Measurements from ENCODE around the gene MICU2. TPM values are rescaled to one million over a fixed set of nuclear protein-coding genes. Genes with fewer than 3 reads are reported as not detected.

The MICU2 gene
- total and polyA plus RNA-seq, 2 experiments from 2014 or later, result 51.0 to 122 TPM

GRCh38 chr13:21611385-21611784 lies 7.4 kb upstream of the MICU2 start (continued):
- TF ChIP-seq REST (IDR thresholded peaks at IDR 0.05; ENCODE audit: unreplicated experiment), result no peak
- no peak for TF ChIP-seq NANOG (IDR thresholded peaks at IDR 0.05; ENCODE audit: borderline replicate concordance)
- TF ChIP-seq JUNB (IDR thresholded peaks at IDR 0.05; ENCODE audit: unreplicated experiment), result no peak
- TF ChIP-seq ZNF331 (CRISPR knock-in tag; IDR thresholded peaks at IDR 0.05; ENCODE audit: low read depth), result no peak
- TF ChIP-seq ZNF114 (CRISPR knock-in tag; IDR thresholded peaks at IDR 0.05), result no peak
- no peak for TF ChIP-seq EZH2phosphoT487 (IDR thresholded peaks at IDR 0.05; ENCODE audit: unreplicated experiment)
- TF ChIP-seq POLR2AphosphoS5 (IDR thresholded peaks at IDR 0.05; ENCODE audit: low read depth), result no peak
- no peak for TF ChIP-seq CTCF (conservative IDR thresholded peaks at IDR 0.05; ENCODE audit: low read depth in 2 of 2)
- TF ChIP-seq CREB1 (CRISPR knock-in tag; IDR thresholded peaks at IDR 0.05; ENCODE audit: low read depth), result no peak
- no peak for TF ChIP-seq ETS1 (IDR thresholded peaks at IDR 0.05)
- TF ChIP-seq EZH2 (IDR thresholded peaks at IDR 0.05; ENCODE audit: low read depth, unreplicated experiment), result no peak

GRCh38 chr13:21610687-21611086 lies 6.7 kb upstream of the MICU2 start:
- no peaks in the 10 kb centered on the region for H3F3A ChIP-seq (replicated peaks; ENCODE audit: low read depth)
- no peak overlapping the region for H3K4me3 Mint-ChIP-seq
- H3K9me3 Mint-ChIP-seq, result no peaks in the 10 kb centered on the region; the same call in 2 of the 3 replicates
- TF ChIP-seq POLR2AphosphoS5 (IDR thresholded peaks at IDR 0.05; ENCODE audit: low read depth), result no peak
- no peak for TF ChIP-seq NANOG (IDR thresholded peaks at IDR 0.05; ENCODE audit: borderline replicate concordance)
- no peak for TF ChIP-seq ZNF462 (CRISPR knock-in tag; IDR thresholded peaks at IDR 0.05)
- no peak for TF ChIP-seq JUNB (IDR thresholded peaks at IDR 0.05; ENCODE audit: unreplicated experiment)
- TF ChIP-seq ETS1 (IDR thresholded peaks at IDR 0.05), result no peak

More at GRCh38 chr13:21610687-21611086, 6.7 kb upstream of the MICU2 start:
- no peaks in the 10 kb centered on the region for H3K79me2 ChIP-seq (replicated peaks; ENCODE audit: insufficient read depth)
- DNase-seq (ENCODE audit: low spot score), result no peak
- H3K9me2 ChIP-seq (ENCODE audit: insufficient read depth), result no peaks in the 10 kb centered on the region
- Mint-ChIP-seq H3K27me3 (ENCODE audit: insufficient read depth, low read depth, poor library complexity) (no peaks in the 10 kb centered on the region), H3K4me1 (no peaks in the 10 kb centered on the region), H3K27ac (no peak overlapping the region), H3K36me3 (ENCODE audit: low read depth) (no peaks in the 10 kb centered on the region)
- no peak overlapping the region for H3K27ac ChIP-seq (ENCODE audit: low read depth)
- no peaks in the 10 kb centered on the region for H4K20me1 ChIP-seq (replicated peaks; ENCODE audit: insufficient read depth)
- no peak overlapping the region for H3K4me3 ChIP-seq
- no peak overlapping the region for H3K4me2 ChIP-seq
- ATAC-seq, result no peak
- no peak overlapping the region for H2AFZ ChIP-seq
- no peaks in the 10 kb centered on the region for H3K27me3 ChIP-seq (ENCODE audit: insufficient read depth)
- no peaks in the 10 kb centered on the region for H3K36me3 ChIP-seq (ENCODE audit: insufficient read depth)
- H3K4me1 ChIP-seq (ENCODE audit: insufficient read depth), result no peaks in the 10 kb centered on the region

Data from GM23338 (cell line).